HUES6 (cell line): ENCODE data around the gene ADCYAP1R1.

Experiments used
- H3K27ac ChIP-seq: 2 replicates; pipeline ENCODE4 v1.7.0; 2013; ENCODE audit warnings: low read depth, mild to moderate bottlenecking, low read length, inconsistent platforms
- H3K27me3 ChIP-seq: 2 replicates; pipeline ENCODE4 v1.6.1; 2013; ENCODE audit warnings: low read length; ENCODE audit not compliant: control insufficient read depth, insufficient read depth
- H3K36me3 ChIP-seq: 2 replicates; pipeline ENCODE4 v1.6.1; 2013; ENCODE audit warnings: low read length; ENCODE audit not compliant: control insufficient read depth, insufficient read depth
- H3K4me1 ChIP-seq: 2 replicates; pipeline ENCODE4 v1.6.1; 2013; ENCODE audit warnings: low read length; ENCODE audit not compliant: control insufficient read depth, insufficient read depth
- H3K4me3 ChIP-seq: 2 replicates; pipeline ENCODE4 v1.5.1; 2013; ENCODE audit warnings: low read depth, low read length
- H3K9ac ChIP-seq: one replicate; pipeline ENCODE4 v1.6.1; 2013; ENCODE audit warnings: mild to moderate bottlenecking, low read length
- H3K9me3 ChIP-seq: 2 replicates; pipeline ENCODE4 v1.6.1; 2013; ENCODE audit warnings: low read depth, low read length; ENCODE audit not compliant: control insufficient read depth, insufficient read depth

ADCYAP1R1 gene

GRCh38 chr7:31101544-31101943 is 49.4 kb downstream of the ADCYAP1R1 start:
- Histone ChIP-seq H3K4me1 (no peaks in the 10 kb centered on the region), H3K36me3 (no peaks in the 10 kb centered on the region), H3K9ac (no peak overlapping the region), H3K9me3 (no peaks in the 10 kb centered on the region), H3K27ac (no peak overlapping the region), H3K4me3 (no peak overlapping the region), H3K27me3 (no peaks in the 10 kb centered on the region)

GRCh38 chr7:31102151-31102972 is 50.3 kb downstream of the ADCYAP1R1 start:
- Histone ChIP-seq H3K27ac (no peak overlapping the region), H3K36me3 (no peaks in the 10 kb centered on the region), H3K4me3 (no peak overlapping the region), H3K4me1 (no peaks in the 10 kb centered on the region), H3K9ac (no peak overlapping the region), H3K27me3 (no peaks in the 10 kb centered on the region), H3K9me3 (no peaks in the 10 kb centered on the region)

GRCh38 chr7:31102973-31103850 is 51.1 kb downstream of the ADCYAP1R1 start:
- Histone ChIP-seq H3K4me1 (no peaks in the 10 kb centered on the region), H3K36me3 (no peaks in the 10 kb centered on the region), H3K9me3 (no peaks in the 10 kb centered on the region), H3K27ac (no peak overlapping the region), H3K9ac (no peak overlapping the region), H3K4me3 (no peak overlapping the region), H3K27me3 (no peaks in the 10 kb centered on the region)

DNA sequence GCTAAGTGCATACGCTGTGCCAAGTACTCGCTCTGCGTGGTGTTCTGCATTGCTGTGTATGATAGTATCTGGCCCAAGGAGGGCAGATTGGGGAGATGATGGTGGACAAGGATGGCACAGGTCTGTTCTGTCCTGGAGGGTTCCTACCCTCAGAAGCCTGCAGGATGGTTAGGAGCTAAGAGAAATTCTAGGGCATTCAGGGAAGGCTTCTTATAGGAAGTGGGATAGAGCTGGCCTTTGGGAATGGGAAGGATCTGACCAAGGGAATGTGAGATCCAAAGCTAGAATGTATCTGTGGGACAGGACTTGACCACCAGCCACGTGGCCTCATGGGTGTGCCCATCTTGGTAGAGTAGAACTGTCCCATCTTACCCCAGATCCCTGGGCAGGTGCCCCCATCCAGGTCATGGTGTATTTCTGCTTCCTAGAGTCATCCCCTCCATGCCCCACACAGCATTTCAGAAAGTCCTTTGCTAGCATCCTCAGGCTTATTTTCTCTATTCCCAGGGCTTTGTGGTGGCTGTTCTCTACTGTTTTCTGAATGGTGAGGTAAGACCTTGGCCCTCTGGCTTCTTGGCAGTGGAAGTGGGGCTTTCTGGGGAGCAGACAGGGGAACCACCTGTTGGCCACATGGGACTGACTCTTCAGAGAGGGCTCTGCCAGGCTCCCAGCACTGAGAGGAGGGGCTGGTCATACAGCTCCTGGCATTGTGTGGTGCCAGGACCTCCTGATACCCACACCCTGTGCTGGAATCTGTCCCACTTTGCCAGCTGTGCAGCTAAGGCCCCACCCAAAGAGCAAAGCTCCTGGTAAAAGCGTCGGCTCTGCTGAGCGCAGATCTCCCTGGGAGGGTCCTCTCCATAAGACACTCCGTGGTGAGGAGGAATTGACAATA is 52.5 kb downstream of the ADCYAP1R1 start:
- H3K36me3 ChIP-seq: no peaks in the 10 kb centered on the region

GRCh38 chr7:31105256-31105950 is 53.3 kb downstream of the ADCYAP1R1 start:
- no peaks in the 10 kb centered on the region for H3K36me3 ChIP-seq
- H3K9ac ChIP-seq: no peak overlapping the region
- H3K4me1 ChIP-seq: no peaks in the 10 kb centered on the region
- H3K4me3 ChIP-seq: no peak overlapping the region
- no peak overlapping the region for H3K27ac ChIP-seq
- H3K27me3 ChIP-seq: no peaks in the 10 kb centered on the region
- H3K9me3 ChIP-seq: no peaks in the 10 kb centered on the region

More for the DNA sequence above, 52.5 kb downstream of the ADCYAP1R1 start:
- no peak overlapping the region for H3K9ac ChIP-seq
- no peak overlapping the region for H3K4me3 ChIP-seq
- H3K4me1 ChIP-seq: no peaks in the 10 kb centered on the region
- H3K9me3 ChIP-seq: no peaks in the 10 kb centered on the region
- H3K27me3 ChIP-seq: no peaks in the 10 kb centered on the region
- H3K27ac ChIP-seq: no peak overlapping the region

GRCh38 chr7:31106303-31107105 is 54.4 kb downstream of the ADCYAP1R1 start:
- Histone ChIP-seq H3K9me3 (no peaks in the 10 kb centered on the region), H3K4me3 (no peak overlapping the region), H3K9ac (no peak overlapping the region), H3K27me3 (no peaks in the 10 kb centered on the region), H3K36me3 (no peaks in the 10 kb centered on the region), H3K27ac (no peak overlapping the region), H3K4me1 (no peaks in the 10 kb centered on the region)

GRCh38 chr7:31107106-31108090 is 55.3 kb downstream of the ADCYAP1R1 start:
- Histone ChIP-seq H3K27ac (no peak overlapping the region), H3K27me3 (peaks cover 6% of the 10 kb centered on the region; the same call in 1 of the 2 replicates), H3K4me3 (no peak overlapping the region), H3K4me1 (no peaks in the 10 kb centered on the region), H3K36me3 (no peaks in the 10 kb centered on the region), H3K9me3 (no peaks in the 10 kb centered on the region), H3K9ac (no peak overlapping the region)

- Histone ChIP-seq H3K27ac (no peak overlapping the region), H3K4me1 (no peaks in the 10 kb centered on the region), H3K36me3 (no peaks in the 10 kb centered on the region), H3K9ac (no peak overlapping the region), H3K27me3 (peaks cover 6% of the 10 kb centered on the region; the same call in 1 of the 2 replicates), H3K4me3 (no peak overlapping the region), H3K9me3 (no peaks in the 10 kb centered on the region)
Measured at GRCh38 chr7:31108097-31108657, 56.1 kb downstream of the ADCYAP1R1 start.

- no peak overlapping the region for H3K27ac ChIP-seq
Measured at GRCh38 chr7:31109751-31110150, 57.6 kb downstream of the ADCYAP1R1 start.

More at GRCh38 chr7:31109751-31110150, 57.6 kb downstream of the ADCYAP1R1 start:
- Histone ChIP-seq H3K36me3 (no peaks in the 10 kb centered on the region), H3K9ac (no peak overlapping the region), H3K9me3 (no peaks in the 10 kb centered on the region), H3K4me3 (no peak overlapping the region), H3K27me3 (peaks cover 9% of the 10 kb centered on the region; the same call in 1 of the 2 replicates), H3K4me1 (no peaks in the 10 kb centered on the region)
